ENCODE measurements around the gene CAMK2N1. TPM values are rescaled to one million over a fixed set of nuclear protein-coding genes. Genes with fewer than 3 reads are reported as not detected.
"Not testable (repeated sequence)": the region's sequence is repeated elsewhere in the genome, so short reads cannot be mapped to it uniquely, and the experiment has no call there.

The CAMK2N1 gene
- total RNA-seq (ENCODE audit: insufficient read depth, low replicate concordance): 4.6 TPM

- peak; percentile 61 for DNase-seq (ENCODE audit: low spot score)
Observed at GRCh38 chr1:20485527-20486456, at the start of gene CAMK2N1. CAMK2N1 (minus strand) TSS chr1:20486210; CDS start chr1:20485379, 831 bp downstream.

- no peak for DNase-seq (ENCODE audit: low spot score)
Observed at GRCh38 chr1:20534659-20535417, 48.8 kb upstream of the CAMK2N1 start.

DNA sequence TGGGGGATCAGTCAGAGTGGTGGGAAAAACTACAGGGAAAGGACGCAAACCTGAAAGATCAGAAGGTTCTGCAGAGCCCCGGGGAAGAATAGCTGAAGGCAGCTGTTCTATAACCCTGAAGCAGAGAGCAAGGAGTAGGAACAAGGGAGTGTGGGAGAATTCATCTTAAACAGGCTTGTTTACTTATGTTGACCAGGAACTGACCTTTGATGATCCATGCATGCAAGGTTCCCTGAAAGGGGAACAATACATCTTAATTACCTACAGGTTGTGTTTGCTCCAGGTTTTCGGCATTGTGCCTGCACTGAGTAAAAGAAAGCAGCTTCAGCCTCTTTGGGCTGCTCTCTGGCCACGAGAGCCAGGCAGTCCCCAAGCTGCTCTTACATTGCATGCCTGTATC is 47.6 kb upstream of the CAMK2N1 start:
- DNase-seq (ENCODE audit: low spot score): no peak

- DNase-seq (ENCODE audit: low spot score): peak; percentile 15
Observed at GRCh38 chr1:20530901-20531300, 44.9 kb upstream of the CAMK2N1 start.

- no peak for DNase-seq (ENCODE audit: low spot score)
Observed at GRCh38 chr1:20530306-20530705, 44.3 kb upstream of the CAMK2N1 start.

DNA sequence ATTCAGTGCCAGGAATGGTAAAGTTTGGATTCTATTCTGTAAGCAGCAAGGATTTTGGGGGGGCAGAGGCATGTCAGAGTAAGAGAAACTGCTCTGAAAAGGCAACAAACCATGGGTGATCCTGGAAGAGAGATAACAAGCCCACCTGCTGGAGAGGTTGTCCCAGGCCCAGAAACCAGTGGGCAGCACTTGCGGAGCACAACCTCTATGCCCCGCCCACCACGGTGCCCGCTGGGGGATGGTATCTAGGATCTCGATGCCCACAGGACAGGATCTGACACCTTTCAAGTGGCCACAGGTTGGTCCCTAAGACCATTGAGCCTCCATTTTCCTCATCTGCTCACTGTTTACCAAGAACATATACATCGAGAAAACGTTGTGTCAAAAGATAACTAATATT is 42.2 kb upstream of the CAMK2N1 start:
- DNase-seq (ENCODE audit: low spot score): no peak

DNA sequence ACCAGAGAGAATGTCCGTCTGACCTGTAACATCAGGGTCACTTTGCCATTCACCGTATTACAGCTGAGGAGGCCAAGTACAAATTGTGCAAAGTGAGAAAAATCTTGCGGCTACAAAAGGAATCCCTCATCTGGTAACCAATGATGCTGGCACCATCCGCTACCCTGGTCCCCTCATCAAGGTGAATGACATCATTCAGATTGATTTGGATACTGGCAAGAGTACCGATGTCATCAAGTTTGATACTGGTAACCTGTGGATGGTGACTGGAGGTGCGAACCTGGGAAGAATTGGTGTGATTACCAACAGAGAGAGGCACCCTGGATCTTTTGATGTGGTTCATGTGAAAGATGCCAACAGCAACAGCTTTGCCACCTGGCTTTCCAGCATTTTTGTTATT is 40.3 kb upstream of the CAMK2N1 start:
- no peak for DNase-seq (ENCODE audit: low spot score)

DNA sequence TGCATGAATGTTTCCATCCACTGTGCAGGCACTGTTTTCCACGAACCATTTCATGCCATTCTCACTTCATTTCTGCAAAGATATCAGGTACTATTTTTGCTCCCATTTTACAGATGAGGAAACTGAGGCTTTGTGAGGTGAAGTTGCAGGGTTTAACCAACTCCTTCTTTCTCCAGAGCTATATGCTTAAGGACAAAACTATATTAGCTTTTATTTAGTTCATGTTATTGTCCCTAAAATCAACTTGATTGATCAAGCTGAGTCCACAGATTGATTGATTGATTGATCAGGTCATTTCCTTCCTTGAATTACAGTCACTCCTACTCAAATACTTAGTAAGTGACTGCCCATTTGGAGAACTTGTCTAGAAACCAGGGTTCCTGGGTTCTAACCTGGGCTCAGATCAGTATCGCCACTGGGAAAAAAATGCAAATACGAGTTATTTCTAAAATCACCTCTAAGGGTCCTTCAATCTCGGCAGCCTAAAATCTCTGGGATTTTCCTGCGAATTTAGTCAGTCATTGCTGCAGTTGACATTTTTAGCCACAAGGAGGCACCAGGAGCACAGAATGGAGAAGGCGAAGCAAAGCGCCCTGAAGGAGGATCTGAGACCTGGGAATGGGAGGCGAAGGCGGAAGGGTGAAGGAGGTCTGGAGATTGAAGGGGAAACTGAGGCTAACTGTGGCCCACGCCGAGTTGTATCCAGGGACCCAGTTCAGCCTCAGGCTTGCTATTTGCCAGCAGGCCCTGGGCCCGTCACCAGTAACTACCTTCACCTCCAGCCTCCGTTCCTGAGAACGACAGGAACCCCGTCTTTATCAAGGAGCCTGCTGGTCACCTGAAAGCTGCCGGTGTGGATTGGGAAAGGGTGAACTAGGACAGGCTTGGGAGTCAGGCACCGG is 36.2 kb upstream of the CAMK2N1 start:
- peak; percentile 87 for DNase-seq (ENCODE audit: low spot score)

DNA sequence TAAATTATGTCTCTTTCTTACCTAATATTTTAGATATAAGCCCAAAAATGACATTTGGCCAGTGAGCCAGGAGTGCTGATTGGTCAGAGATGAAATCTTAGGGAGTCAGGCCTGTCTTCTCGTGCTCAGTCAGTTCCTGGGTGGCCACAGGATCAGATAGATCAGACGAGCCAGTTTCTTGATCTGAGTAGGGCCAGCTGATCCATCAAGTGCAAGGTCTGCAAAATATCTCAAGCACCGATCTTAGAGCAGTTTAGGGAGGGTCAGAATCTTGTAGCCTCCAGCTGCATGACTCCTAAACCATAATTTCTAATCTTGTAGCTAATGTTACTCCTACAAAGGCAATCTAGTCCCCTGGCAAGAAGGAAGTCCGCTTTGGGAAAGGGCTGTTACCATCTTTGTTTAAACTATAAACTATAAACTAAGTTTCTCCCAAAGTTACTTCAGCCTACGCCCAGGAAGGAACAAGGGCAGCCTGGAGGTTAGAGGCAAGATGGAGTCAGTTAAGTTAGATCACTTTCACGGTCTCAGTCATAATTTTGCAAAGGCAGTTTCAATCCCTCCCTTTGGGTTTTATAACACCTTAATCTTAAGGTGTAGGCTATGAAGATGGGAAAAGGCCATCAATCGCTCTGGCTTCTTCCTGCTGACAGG is 33.7 kb upstream of the CAMK2N1 start:
- DNase-seq (ENCODE audit: low spot score): not testable (repeated sequence)

GRCh38 chr1:20511518-20512428 is 25.8 kb upstream of the CAMK2N1 start:
- DNase-seq (ENCODE audit: low spot score): no peak

DNA sequence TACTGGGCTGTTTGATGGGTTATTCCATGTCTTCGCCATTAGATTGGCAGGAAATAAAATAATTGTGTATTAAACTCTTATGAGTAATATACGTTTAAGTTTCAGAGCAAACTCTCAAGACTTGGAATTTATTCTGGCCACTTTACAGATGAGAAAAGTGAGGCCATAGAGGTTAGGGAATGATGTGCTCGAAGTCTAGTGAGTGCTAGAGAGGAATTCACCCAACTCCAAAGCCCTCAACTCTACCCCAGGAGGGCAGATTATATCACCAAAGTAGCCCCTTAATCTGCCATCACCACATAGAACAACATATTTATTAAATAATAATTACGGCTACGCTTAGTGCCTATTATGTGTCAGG is 22.4 kb upstream of the CAMK2N1 start:
- DNase-seq (ENCODE audit: low spot score): no peak

DNA sequence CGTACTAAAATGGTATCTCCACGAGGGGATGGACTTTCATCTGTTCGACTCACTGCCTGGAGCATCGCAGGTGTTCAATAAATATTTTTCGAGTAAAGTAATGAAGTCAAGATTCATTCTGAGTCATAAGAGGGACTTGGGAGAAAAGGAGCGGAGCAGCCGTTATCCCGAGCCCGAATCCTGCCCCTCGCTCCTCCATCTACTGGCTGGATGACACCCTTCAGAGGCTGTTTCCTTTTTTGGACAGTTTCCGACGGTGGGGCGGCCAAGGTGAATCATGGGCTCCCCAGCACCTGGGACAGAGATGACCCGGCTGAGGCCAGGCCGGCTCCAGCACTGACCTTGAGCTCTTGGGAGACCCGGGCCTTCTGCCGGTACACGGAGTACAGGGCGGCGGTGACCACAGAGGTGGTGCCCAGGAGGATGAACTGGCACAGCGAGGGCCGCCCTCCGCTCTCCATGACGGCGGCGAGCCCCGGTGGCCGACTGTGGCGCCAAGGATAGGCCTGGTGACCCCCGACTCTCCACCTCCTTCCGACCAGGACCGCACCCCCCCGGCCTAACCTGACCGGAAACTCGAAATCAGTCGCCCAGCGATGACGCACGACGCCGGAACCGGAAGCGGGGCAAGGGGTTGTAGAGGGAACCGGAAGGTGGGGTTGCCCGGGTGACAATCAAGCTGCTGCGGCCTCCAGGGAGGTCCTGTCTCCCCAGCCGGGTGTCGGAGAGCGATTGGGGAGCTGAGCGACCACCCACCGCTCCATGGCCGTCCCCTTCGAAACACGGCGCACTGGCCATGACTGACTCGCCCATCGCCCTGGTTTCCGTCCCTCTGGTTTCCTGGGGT is 21.8 kb upstream of the CAMK2N1 start, which contains the start of gene MUL1:
TSS of gene MUL1 (minus strand) at position 588 of the 847 bp plus-strand sequence. CDS start at position 461, 127 bp downstream.
- DNase-seq (ENCODE audit: low spot score): peak; percentile 96

DNA sequence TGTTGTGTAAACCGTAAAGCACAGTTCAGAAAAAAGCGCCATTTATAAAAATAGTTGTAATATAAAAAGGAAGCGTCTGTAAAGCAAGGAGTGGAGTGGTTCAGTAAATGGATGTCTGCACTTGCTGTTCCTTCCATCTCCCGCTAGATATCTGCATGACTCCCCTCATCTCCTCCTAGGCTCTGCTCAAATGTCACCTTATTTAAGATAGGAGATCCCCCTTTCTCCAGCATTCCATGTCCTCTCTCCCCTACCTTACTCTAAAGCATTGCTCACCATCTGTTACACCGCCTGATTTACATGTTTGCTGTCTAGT is 21.2 kb upstream of the CAMK2N1 start:
- no peak for DNase-seq (ENCODE audit: low spot score)

GRCh38 chr1:20505488-20505887 is 19.5 kb upstream of the CAMK2N1 start:
- no peak for DNase-seq (ENCODE audit: low spot score)

DNA sequence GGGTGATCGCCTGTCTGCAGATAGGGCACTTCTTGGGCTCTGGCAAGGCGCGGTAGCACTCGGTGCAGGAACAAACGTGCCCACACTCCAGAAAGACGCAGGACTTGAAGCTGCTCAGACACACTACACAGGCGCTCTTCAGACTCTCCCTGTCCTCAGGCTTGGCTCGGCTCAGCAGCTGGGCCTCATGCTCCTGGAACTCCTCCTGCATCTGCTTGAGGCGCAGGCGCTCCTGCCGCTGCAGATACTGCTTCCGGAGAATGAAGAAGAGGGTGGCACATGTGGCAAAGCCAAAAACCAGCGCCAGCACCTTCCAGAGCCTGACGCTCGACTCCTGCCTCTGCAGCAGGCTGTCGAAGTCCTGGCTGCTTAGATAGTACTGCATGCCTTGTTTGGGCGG is 14.7 kb upstream of the CAMK2N1 start:
- no peak for DNase-seq (ENCODE audit: low spot score)

GRCh38 chr1:20499718-20500117 is 13.7 kb upstream of the CAMK2N1 start:
- no peak for DNase-seq (ENCODE audit: low spot score)

- no peak for DNase-seq (ENCODE audit: low spot score)
Observed at GRCh38 chr1:20499105-20499504, 13.1 kb upstream of the CAMK2N1 start.

DNA sequence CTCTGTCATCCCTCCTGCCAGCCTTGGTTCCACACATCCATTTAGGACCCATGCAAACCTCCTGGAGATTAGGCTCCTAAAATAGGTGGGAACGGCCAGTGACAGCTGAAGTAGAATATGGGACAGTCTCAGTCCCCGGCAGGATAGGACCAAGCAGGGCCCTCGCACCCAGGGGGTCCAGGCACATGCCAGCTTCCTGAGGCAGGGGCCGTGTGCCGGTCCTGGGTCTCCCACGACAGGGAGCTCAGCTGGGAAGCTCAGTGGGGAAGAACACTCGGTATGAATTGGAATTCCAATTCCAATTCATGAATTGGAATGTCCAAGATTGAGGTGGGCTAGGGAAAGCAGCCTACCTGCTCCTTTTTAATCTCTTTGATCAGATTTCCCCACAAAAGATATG is 12.1 kb upstream of the CAMK2N1 start:
- no peak for DNase-seq (ENCODE audit: low spot score)

GRCh38 chr1:20497506-20497905 is 11.5 kb upstream of the CAMK2N1 start:
- DNase-seq (ENCODE audit: low spot score): no peak
